WTC11 (cell line): ENCODE data around the gene OR6C68.
A peak's percentile ranks its signal among the peaks of the same experiment; 100 is the strongest.

ENCODE experiments used
- ATF2 ChIP-seq: sonication (generic); formaldehyde crosslinking; IDR thresholded peaks from 2 replicates; pipeline ENCODE4 v1.8.1; 2022; ENCODE audit warnings: low read depth, missing genetic modification reagents, borderline replicate concordance
- CTCF ChIP-seq: fragments of 200-600 bp; IDR thresholded peaks from 2 replicates; pipeline ENCODE4 v1.8.0; 2022; ENCODE audit warnings: antibody characterized with exemption
- ETV6 ChIP-seq: sonication (generic); formaldehyde crosslinking; IDR thresholded peaks from 2 replicates; pipeline ENCODE4 v1.8.1; 2022; ENCODE audit warnings: mild to moderate bottlenecking, missing genetic modification reagents
- FOXP1 ChIP-seq: sonication (generic); formaldehyde crosslinking; IDR thresholded peaks from 2 replicates; pipeline ENCODE4 v1.8.0; 2022; ENCODE audit warnings: missing genetic modification reagents, mild to moderate bottlenecking, moderate library complexity, borderline replicate concordance
- FOXP4 ChIP-seq: sonication (generic); formaldehyde crosslinking; IDR thresholded peaks from 2 replicates; pipeline ENCODE4 v1.8.0; 2022; ENCODE audit warnings: mild to moderate bottlenecking, missing genetic modification reagents
- JUN ChIP-seq: sonication (generic); formaldehyde crosslinking; IDR thresholded peaks from 2 replicates; pipeline ENCODE4 v1.8.0; 2023; ENCODE audit warnings: mild to moderate bottlenecking, missing genetic modification reagents
- NFYB ChIP-seq: sonication (generic); formaldehyde crosslinking; conservative IDR thresholded peaks from 2 replicates; pipeline ENCODE4 v1.8.0; 2022; ENCODE audit warnings: low read depth, missing genetic modification reagents
- SP1 ChIP-seq: sonication (generic); formaldehyde crosslinking; conservative IDR thresholded peaks from 2 replicates; pipeline ENCODE4 v1.8.1; 2022; ENCODE audit warnings: missing genetic modification reagents
- ZNF317 ChIP-seq: sonication (generic); formaldehyde crosslinking; IDR thresholded peaks from 2 replicates; pipeline ENCODE4 v1.8.1; 2023; ENCODE audit warnings: low read depth, mild to moderate bottlenecking, moderate library complexity, missing genetic modification reagents, borderline replicate concordance
- TF ChIP-seq, protein P1 (sequence below): sonication (generic); formaldehyde crosslinking; IDR thresholded peaks from 2 replicates; pipeline ENCODE4 v1.8.1; 2023; ENCODE audit warnings: mild to moderate bottlenecking, missing genetic modification reagents
- TF ChIP-seq, protein P2 (sequence below): sonication (generic); formaldehyde crosslinking; IDR thresholded peaks from 2 replicates; pipeline ENCODE4 v1.8.0; 2022; ENCODE audit warnings: mild to moderate bottlenecking, missing genetic modification reagents

DNA sequence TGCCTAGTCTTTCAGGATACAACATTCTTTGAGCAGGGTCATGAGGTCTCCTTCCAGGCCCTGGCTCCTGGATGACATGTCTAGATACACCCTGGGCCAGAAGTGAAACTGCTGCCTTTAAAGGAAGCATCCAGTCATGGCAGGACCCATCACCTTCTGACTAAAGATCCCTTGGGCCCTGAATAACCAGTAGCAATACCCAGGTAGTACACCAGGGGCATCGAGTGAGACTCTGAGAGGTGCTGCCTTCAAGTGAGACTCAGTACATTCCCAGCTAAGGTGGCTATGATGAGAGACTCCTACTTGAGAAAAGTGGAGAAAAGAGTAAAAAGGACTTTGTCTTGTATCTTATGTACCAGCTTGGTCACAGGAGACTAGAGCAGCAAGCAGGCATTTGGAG, 23.5 kb downstream of the OR6C68 start:
- peak; percentile 37; the same call in 1 of the 2 replicates for TF ChIP-seq CTCF
- no peak for TF ChIP-seq ZNF317
- no peak for TF ChIP-seq FOXP1 (CRISPR knock-in tag)
- no peak for TF ChIP-seq FOXP4
- TF ChIP-seq JUN, result no peak
- TF ChIP-seq ETV6 (CRISPR knock-in tag), result no peak
- no peak for TF ChIP-seq NFYB (CRISPR knock-in tag)
- TF ChIP-seq, protein P1, sequence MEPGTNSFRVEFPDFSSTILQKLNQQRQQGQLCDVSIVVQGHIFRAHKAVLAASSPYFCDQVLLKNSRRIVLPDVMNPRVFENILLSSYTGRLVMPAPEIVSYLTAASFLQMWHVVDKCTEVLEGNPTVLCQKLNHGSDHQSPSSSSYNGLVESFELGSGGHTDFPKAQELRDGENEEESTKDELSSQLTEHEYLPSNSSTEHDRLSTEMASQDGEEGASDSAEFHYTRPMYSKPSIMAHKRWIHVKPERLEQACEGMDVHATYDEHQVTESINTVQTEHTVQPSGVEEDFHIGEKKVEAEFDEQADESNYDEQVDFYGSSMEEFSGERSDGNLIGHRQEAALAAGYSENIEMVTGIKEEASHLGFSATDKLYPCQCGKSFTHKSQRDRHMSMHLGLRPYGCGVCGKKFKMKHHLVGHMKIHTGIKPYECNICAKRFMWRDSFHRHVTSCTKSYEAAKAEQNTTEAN (CRISPR knock-in tag), result no peak
- TF ChIP-seq SP1 (CRISPR knock-in tag), result no peak
- TF ChIP-seq, protein P2, sequence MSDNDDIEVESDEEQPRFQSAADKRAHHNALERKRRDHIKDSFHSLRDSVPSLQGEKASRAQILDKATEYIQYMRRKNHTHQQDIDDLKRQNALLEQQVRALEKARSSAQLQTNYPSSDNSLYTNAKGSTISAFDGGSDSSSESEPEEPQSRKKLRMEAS (CRISPR knock-in tag), result no peak
- no peak for TF ChIP-seq ATF2 (CRISPR knock-in tag)
